ENCODE data around the gene STKLD1.

The STKLD1 gene

DNA sequence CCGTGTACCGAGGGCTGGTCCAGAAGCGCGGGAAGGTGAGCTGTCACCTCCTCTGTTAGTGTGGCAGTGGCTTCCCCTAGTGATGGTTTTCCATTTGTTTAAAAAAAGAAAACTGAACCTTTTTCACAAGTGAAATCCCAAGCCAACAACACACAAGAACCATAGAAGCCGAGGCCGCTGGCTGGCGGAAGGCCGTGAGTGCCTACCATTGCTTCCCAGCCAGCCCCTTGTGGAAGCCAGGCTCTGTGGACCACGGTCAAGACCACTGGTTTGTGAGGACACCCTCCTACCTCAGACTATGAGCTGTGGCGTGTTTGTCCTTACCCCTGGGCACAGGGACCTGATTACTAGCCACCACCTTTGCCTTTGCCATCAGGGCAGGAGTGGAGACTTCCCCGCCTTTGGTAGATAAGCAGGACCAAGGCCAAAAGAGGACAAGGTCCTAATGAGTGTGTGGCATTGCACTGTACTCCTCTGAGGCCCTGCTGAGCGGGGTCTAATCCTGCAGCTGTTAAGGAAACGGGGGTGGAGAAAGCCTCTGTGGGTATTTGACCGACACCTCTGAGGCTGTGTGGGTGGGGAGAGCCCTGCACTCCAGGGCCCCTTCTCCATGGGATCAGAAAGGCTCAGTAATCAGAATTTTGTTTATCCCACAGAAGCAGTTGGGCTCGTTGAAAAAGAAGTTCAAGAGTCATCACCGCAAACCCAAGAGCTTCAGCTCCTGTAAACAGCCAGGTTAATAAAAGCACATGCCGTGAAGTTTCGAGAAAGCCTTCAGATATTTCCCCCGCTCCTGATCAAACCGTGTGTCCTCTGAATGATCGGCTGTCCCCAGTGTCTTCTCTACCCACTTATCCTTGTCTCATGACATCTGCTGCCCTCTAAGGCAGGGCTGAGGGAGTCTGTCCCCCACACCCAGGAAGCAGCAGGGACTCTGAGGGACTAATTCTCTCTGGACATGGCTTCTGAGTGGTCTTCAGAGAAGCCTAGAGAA lies 15.5 kb upstream of the STKLD1 start:
- peaks cover 64% of the 10 kb centered on the region for H3K36me3 ChIP-seq
- H3K9me3 ChIP-seq, result no peaks in the 10 kb centered on the region
- peaks cover 11 to 16% of the 10 kb centered on the region in 2 experiments for H3K4me1 ChIP-seq (ENCODE audit: control insufficient read depth in 1 of 2, insufficient read depth in 1 of 2, low read depth in 1 of 2, low read length in 1 of 2)
- no peak overlapping the region for H3K27ac ChIP-seq
- TF ChIP-seq, protein P1, sequence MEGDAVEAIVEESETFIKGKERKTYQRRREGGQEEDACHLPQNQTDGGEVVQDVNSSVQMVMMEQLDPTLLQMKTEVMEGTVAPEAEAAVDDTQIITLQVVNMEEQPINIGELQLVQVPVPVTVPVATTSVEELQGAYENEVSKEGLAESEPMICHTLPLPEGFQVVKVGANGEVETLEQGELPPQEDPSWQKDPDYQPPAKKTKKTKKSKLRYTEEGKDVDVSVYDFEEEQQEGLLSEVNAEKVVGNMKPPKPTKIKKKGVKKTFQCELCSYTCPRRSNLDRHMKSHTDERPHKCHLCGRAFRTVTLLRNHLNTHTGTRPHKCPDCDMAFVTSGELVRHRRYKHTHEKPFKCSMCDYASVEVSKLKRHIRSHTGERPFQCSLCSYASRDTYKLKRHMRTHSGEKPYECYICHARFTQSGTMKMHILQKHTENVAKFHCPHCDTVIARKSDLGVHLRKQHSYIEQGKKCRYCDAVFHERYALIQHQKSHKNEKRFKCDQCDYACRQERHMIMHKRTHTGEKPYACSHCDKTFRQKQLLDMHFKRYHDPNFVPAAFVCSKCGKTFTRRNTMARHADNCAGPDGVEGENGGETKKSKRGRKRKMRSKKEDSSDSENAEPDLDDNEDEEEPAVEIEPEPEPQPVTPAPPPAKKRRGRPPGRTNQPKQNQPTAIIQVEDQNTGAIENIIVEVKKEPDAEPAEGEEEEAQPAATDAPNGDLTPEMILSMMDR (IDR thresholded peaks at IDR 0.05), result no peak
- no peak overlapping the region for H3K4me3 ChIP-seq (ENCODE audit: low read depth in 1 of 2, low read length in 1 of 2)
- no peaks in the 10 kb centered on the region for H3K27me3 ChIP-seq

DNA sequence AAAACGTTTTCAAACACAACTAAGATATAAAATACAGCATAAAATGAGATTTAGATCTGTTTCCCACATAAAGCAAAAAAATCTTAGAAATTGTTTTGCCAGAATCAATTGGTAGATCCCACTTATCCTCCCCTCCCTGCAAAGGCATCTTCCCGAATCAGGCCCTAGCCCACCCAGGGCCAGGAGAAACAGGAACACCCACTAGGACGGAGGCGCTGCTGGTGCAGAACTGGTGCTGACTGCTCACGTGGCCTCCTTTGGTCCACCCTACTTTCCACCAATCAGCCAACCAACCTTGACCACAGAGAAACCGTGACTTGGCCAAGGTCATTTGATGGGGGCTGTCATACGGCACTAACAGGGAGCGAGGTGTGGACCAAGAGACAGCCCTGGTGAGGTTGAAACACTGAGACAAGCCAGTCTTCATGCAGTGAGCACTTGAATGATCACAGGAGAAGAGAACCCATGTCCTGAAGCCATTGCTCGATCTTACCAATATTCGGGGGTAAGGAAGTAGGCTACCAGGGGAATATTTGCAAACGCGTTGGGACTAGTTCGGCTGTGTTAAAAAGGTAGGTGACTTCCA lies 14.6 kb upstream of the STKLD1 start:
- Histone ChIP-seq H3K27me3 (no peaks in the 10 kb centered on the region), H3K36me3 (peaks cover 73% of the 10 kb centered on the region), H3K4me3 (ENCODE audit: low read depth in 1 of 2, low read length in 1 of 2) (no peak overlapping the region), H3K9me3 (no peaks in the 10 kb centered on the region), H3K4me1 (ENCODE audit: control insufficient read depth in 1 of 2, insufficient read depth in 1 of 2, low read depth in 1 of 2, low read length in 1 of 2) (peaks cover 7 to 12% of the 10 kb centered on the region in 2 experiments), H3K27ac (no peak overlapping the region)
- TF ChIP-seq, protein P1 (IDR thresholded peaks at IDR 0.05), result no peak

DNA sequence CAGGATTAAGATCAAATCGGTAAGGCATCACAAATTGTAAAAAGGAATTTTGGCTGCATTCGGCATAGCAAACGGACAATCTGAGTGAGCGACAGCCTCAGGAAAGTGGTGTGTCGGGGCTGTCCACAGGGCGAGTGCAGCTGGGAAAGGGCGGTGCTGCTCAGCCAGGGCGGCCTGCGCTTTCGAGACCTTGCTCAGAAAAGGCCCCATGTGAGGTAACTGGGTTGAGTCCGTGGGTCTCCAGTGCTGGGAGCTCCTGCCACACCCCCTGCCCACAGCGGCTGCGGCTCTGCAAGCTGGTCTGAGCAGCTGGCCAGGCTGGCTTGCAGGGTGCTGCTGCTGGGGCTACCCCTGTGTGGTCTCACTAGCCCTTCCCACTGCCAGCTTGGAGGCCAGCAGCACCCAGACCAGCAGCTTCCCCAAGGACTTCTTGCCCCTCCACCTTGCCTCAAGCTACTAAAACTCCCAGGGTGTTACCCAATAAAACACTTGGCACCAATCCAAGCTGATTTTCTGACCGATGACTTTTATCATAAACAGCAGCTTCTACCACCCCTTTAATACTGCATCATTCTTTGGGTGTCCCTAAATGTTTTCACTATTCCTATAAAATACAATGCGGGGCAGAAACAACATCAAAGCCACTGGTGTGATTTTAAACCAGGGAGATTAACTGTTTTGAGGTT lies 13.7 kb upstream of the STKLD1 start:
- no peaks in the 10 kb centered on the region for H3K27me3 ChIP-seq
- no peaks in the 10 kb centered on the region for H3K9me3 ChIP-seq
- H3K27ac ChIP-seq, result no peak overlapping the region
- TF ChIP-seq, protein P1 (IDR thresholded peaks at IDR 0.05), result no peak
- no peak overlapping the region for H3K4me3 ChIP-seq (ENCODE audit: low read depth in 1 of 2, low read length in 1 of 2)
- H3K36me3 ChIP-seq, result peaks cover 82% of the 10 kb centered on the region
- H3K4me1 ChIP-seq (ENCODE audit: control insufficient read depth in 1 of 2, insufficient read depth in 1 of 2, low read depth in 1 of 2, low read length in 1 of 2), result peaks cover 0 to 3% of the 10 kb centered on the region in 2 experiments

- Histone ChIP-seq H3K4me1 (ENCODE audit: control insufficient read depth in 1 of 2, insufficient read depth in 1 of 2, low read depth in 1 of 2, low read length in 1 of 2) (peaks cover 3 to 9% of the 10 kb centered on the region in 2 experiments), H3K27ac (no peak overlapping the region), H3K27me3 (no peaks in the 10 kb centered on the region), H3K9me3 (no peaks in the 10 kb centered on the region), H3K36me3 (peaks cover 67% of the 10 kb centered on the region), H3K4me3 (ENCODE audit: low read depth in 1 of 2, low read length in 1 of 2) (no peak overlapping the region)
- TF ChIP-seq, protein P1 (IDR thresholded peaks at IDR 0.05), result no peak
Observed at GRCh38 chr9:133366435-133366834, 9.7 kb upstream of the STKLD1 start.

- H3K9me3 ChIP-seq, result no peaks in the 10 kb centered on the region
- TF ChIP-seq, protein P1 (IDR thresholded peaks at IDR 0.05), result no peak
- no peaks in the 10 kb centered on the region for H3K27me3 ChIP-seq
- no peak overlapping the region for H3K4me3 ChIP-seq (ENCODE audit: low read depth in 1 of 2, low read length in 1 of 2)
- peaks cover 59% of the 10 kb centered on the region for H3K36me3 ChIP-seq
- H3K4me1 ChIP-seq (ENCODE audit: control insufficient read depth in 1 of 2, insufficient read depth in 1 of 2, low read depth in 1 of 2, low read length in 1 of 2), result peaks cover 9 to 16% of the 10 kb centered on the region in 2 experiments
- no peak overlapping the region for H3K27ac ChIP-seq
Observed at GRCh38 chr9:133367221-133367620, 8.9 kb upstream of the STKLD1 start.

All from neutrophil (primary cell).